Mesothelial cell of epicardium (in vitro differentiated cells): ENCODE results near the gene DRICH1. TPM values are rescaled to one million over a fixed set of nuclear protein-coding genes. Genes with fewer than 3 reads are reported as not detected.

Experiments used
- DNase-seq, 2 experiments: peaks; one replicate each; pipeline ENCODE4 v3.0.0; 2021; ENCODE audit warnings: low spot score in 2 of 2; ENCODE audit not compliant: unreplicated experiment in 2 of 2
- H3K27ac Mint-ChIP-seq: 2 replicates; pipeline ENCODE4 v1.8.0; 2021; ENCODE audit warnings: mixed read lengths
- H3K27me3 Mint-ChIP-seq: 2 replicates; pipeline ENCODE4 v1.8.0; 2021; ENCODE audit warnings: low read depth, mixed read lengths
- H3K36me3 Mint-ChIP-seq: 2 replicates; pipeline ENCODE4 v1.8.0; 2021; ENCODE audit warnings: mixed read lengths
- H3K4me1 Mint-ChIP-seq: 2 replicates; pipeline ENCODE4 v1.8.0; 2021; ENCODE audit warnings: mixed read lengths
- H3K4me3 Mint-ChIP-seq: 2 replicates; pipeline ENCODE4 v1.8.0; 2021; ENCODE audit warnings: mild to moderate bottlenecking, moderate library complexity, mixed read lengths
- H3K9me3 Mint-ChIP-seq: 2 replicates; pipeline ENCODE4 v1.8.0; 2021; ENCODE audit warnings: mixed read lengths
- CTCF ChIP-seq: fragments of 200-600 bp; sonication (generic); IDR thresholded peaks from one replicate; pipeline ENCODE4 v1.5.0; 2021; ENCODE audit warnings: antibody characterized with exemption; ENCODE audit not compliant: unreplicated experiment
- total RNA-seq: library from RNA; stranded (reverse); gene quantifications from 3 replicates; pipeline ENCODE4 v1.2.1, GENCODE V29; 2021

The DRICH1 gene
- total RNA-seq, 1 donor from 2014 or later, result 0.65 TPM

- Mint-ChIP-seq H3K36me3 (peaks cover 1% of the 10 kb centered on the region), H3K4me3 (no peak overlapping the region), H3K4me1 (peaks cover 13% of the 10 kb centered on the region), H3K9me3 (peaks cover 3% of the 10 kb centered on the region), H3K27ac (no peak overlapping the region), H3K27me3 (no peaks in the 10 kb centered on the region)
- DNase-seq, result no peak
- TF ChIP-seq CTCF, result no peak
Observed at GRCh38 chr22:23571486-23571885, 60.6 kb downstream of the DRICH1 start.

- peaks cover 3% of the 10 kb centered on the region for H3K9me3 Mint-ChIP-seq
- no peak for TF ChIP-seq CTCF
- DNase-seq, result no peak
- no peak overlapping the region for H3K27ac Mint-ChIP-seq
- H3K4me1 Mint-ChIP-seq, result peaks cover 16% of the 10 kb centered on the region
- H3K4me3 Mint-ChIP-seq, result no peak overlapping the region
- H3K27me3 Mint-ChIP-seq, result no peaks in the 10 kb centered on the region
- H3K36me3 Mint-ChIP-seq, result peaks cover 1% of the 10 kb centered on the region
Observed at GRCh38 chr22:23570681-23571080, 61.4 kb downstream of the DRICH1 start.

GRCh38 chr22:23569716-23570115 is 62.4 kb downstream of the DRICH1 start:
- no peaks in the 10 kb centered on the region for H3K27me3 Mint-ChIP-seq
- H3K4me3 Mint-ChIP-seq, result no peak overlapping the region
- no peak overlapping the region for H3K27ac Mint-ChIP-seq
- H3K4me1 Mint-ChIP-seq, result peaks cover 22% of the 10 kb centered on the region
- no peak for DNase-seq
- no peak for TF ChIP-seq CTCF
- H3K9me3 Mint-ChIP-seq, result peaks cover 3% of the 10 kb centered on the region
- H3K36me3 Mint-ChIP-seq, result peaks cover 1% of the 10 kb centered on the region

GRCh38 chr22:23569291-23569690 is 62.8 kb downstream of the DRICH1 start:
- Mint-ChIP-seq H3K27ac (no peak overlapping the region), H3K36me3 (peaks cover 1% of the 10 kb centered on the region), H3K9me3 (peaks cover 3% of the 10 kb centered on the region), H3K27me3 (no peaks in the 10 kb centered on the region), H3K4me1 (peaks cover 25% of the 10 kb centered on the region), H3K4me3 (no peak overlapping the region)
- no peak for TF ChIP-seq CTCF
- DNase-seq, result no peak

- Mint-ChIP-seq H3K4me1 (peaks cover 31% of the 10 kb centered on the region), H3K27ac (peak overlapping the region; percentile 79), H3K9me3 (peaks cover 2% of the 10 kb centered on the region), H3K4me3 (peak overlapping the region; percentile 73), H3K36me3 (peaks cover under 1% of the 10 kb centered on the region), H3K27me3 (no peaks in the 10 kb centered on the region)
- DNase-seq, result no peak
- no peak for TF ChIP-seq CTCF
Observed at GRCh38 chr22:23566705-23567475, 65.2 kb downstream of the DRICH1 start.
